A549 (cell line): Measurements from ENCODE around the gene WLS. TPM values are rescaled to one million over a fixed set of nuclear protein-coding genes. Genes with fewer than 3 reads are reported as not detected.

ENCODE experiments used
- ATAC-seq, 2 experiments: fragments of 200-7000 bp in 1 of 2; fragments of >200 bp in 1 of 2; cut with Nextera tagmentation in 1 of 2; cut with Tn5 transposase in 1 of 2; 3 replicates each; pipeline versions ENCODE4 v1.8.0 to v1.9.1; 2018 to 2020; ENCODE audit warnings: mild to moderate bottlenecking in 1 of 2, moderate library complexity in 1 of 2
- CTCF ChIA-PET: fragments of 300-600 bp; sonication (Branson Sonifier 250); formaldehyde crosslinking; extraction: SDS; loops from one replicate; lab custom pipeline; 2021; ENCODE audit warnings: antibody characterized with exemption, inconsistent platforms; lab: Yijun Ruan, JAX
- POLR2A ChIA-PET: fragments of 350-600 bp; formaldehyde crosslinking; extraction: SDS; loops from one replicate; lab custom pipeline; 2021; ENCODE audit warnings: antibody characterized with exemption, inconsistent platforms; lab: Yijun Ruan, JAX
- DNase-seq, 2 experiments: peaks; one replicate each; pipeline versions ENCODE4 v3.0.0 to v3.0.0-alpha.2; 2011 to 2016; ENCODE audit warnings: low read depth in 1 of 2, low spot score in 1 of 2
- FAIRE-seq: peaks from 2 replicates; lab custom pipeline; 2011; peaks lifted over from hg19 to GRCh38; lab: Jason Lieb, UNC
- H3K27ac ChIP-seq, 2 experiments: fragments of >200 bp; sonication (Bioruptor Twin); formaldehyde crosslinking; 3 replicates each; pipeline ENCODE4 v1.5.1; 2016 to 2017
- H3K4me1 ChIP-seq: fragments of >200 bp; sonication (Bioruptor Twin); formaldehyde crosslinking; 3 replicates; pipeline ENCODE4 v1.6.1; 2016
- H3K4me2 ChIP-seq: fragments of >200 bp; sonication (Bioruptor Twin); formaldehyde crosslinking; 3 replicates; pipeline ENCODE4 v1.6.1; 2016
- H3K4me3 ChIP-seq: fragments of >200 bp; sonication (Bioruptor Twin); formaldehyde crosslinking; 3 replicates; pipeline ENCODE4 v1.5.1; 2016
- H3K9me3 ChIP-seq: fragments of >200 bp; sonication (Bioruptor Twin); formaldehyde crosslinking; 3 replicates; pipeline ENCODE4 v1.6.1; 2016
- BCL3 ChIP-seq: fragments of >200 bp; sonication (Bioruptor Twin); formaldehyde crosslinking; IDR thresholded peaks from 3 replicates; pipeline ENCODE4 v1.6.1; 2016
- BHLHE40 ChIP-seq: IDR thresholded peaks from 2 replicates; pipeline ENCODE4 v1.6.1; 2012; ENCODE audit warnings: low read depth, low read length, inconsistent platforms
- CBX8 ChIP-seq: fragments of 200-600 bp; sonication (generic); IDR thresholded peaks from 2 replicates; pipeline ENCODE4 v1.6.1; 2016
- CEBPB ChIP-seq, 2 experiments: fragments of >200 bp in 1 of 2; sonication (Bioruptor Twin) in 1 of 2; formaldehyde crosslinking in 1 of 2; IDR thresholded peaks; 2 replicates each; pipeline ENCODE4 v1.6.1; 2012 to 2016
- CHD4 ChIP-seq: fragments of 200-600 bp; sonication (generic); IDR thresholded peaks from 2 replicates; pipeline ENCODE4 v1.6.1; 2016; ENCODE audit warnings: antibody characterized with exemption, mild to moderate bottlenecking, borderline replicate concordance
- EP300 ChIP-seq, 2 experiments: fragments of >200 bp; sonication (Bioruptor Twin); formaldehyde crosslinking; IDR thresholded peaks; 2 replicates in 1 of 2; 3 replicates in 1 of 2; pipeline ENCODE4 v1.6.1; 2016 to 2017
- HMGXB4 ChIP-seq: fragments of 250-450 bp; sonication (Bioruptor Pico); IDR thresholded peaks from 2 replicates; pipeline ENCODE4 v1.5.0; 2021; ENCODE audit warnings: mild to moderate bottlenecking, moderate library complexity, borderline replicate concordance
- HOXB5 ChIP-seq: fragments of 250-450 bp; sonication (Bioruptor Pico); IDR thresholded peaks from 2 replicates; pipeline ENCODE4 v1.5.0; 2020; ENCODE audit warnings: mild to moderate bottlenecking, moderate library complexity
- MAFK ChIP-seq: fragments of 450-650 bp; IDR thresholded peaks from 2 replicates; pipeline ENCODE4 v1.6.1; 2014; ENCODE audit not compliant: partially characterized antibody
- MYC ChIP-seq: IDR thresholded peaks from 2 replicates; pipeline ENCODE4 v1.6.1; 2012; ENCODE audit warnings: mild to moderate bottlenecking, inconsistent platforms, low read length, improper control_type of control experiment, borderline replicate concordance
- PHF8 ChIP-seq: fragments of 200-600 bp; sonication (generic); IDR thresholded peaks from 2 replicates; pipeline ENCODE4 v1.6.1; 2016; ENCODE audit warnings: low read depth, mild to moderate bottlenecking, antibody characterized with exemption, moderate library complexity, borderline replicate concordance
- RAD21 ChIP-seq, 2 experiments: fragments of >200 bp in 1 of 2; sonication (Bioruptor Twin) in 1 of 2; formaldehyde crosslinking in 1 of 2; IDR thresholded peaks in 1 of 2; conservative IDR thresholded peaks in 1 of 2; 2 replicates in 1 of 2; 3 replicates in 1 of 2; pipeline ENCODE4 v1.6.1; 2012 to 2018; ENCODE audit warnings: inconsistent platforms in 1 of 2
- RFX5 ChIP-seq: fragments of 450-650 bp; IDR thresholded peaks from 2 replicates; pipeline ENCODE4 v1.7.1; 2014; ENCODE audit warnings: antibody characterized with exemption, mild to moderate bottlenecking, moderate library complexity
- SREBF2 ChIP-seq: fragments of 450-650 bp; IDR thresholded peaks from 2 replicates; pipeline ENCODE4 v1.6.1; 2014; ENCODE audit warnings: mild to moderate bottlenecking, moderate library complexity
- TFCP2L1 ChIP-seq: fragments of 250-450 bp; sonication (Bioruptor Pico); IDR thresholded peaks from 2 replicates; pipeline ENCODE4 v1.5.0; 2021; ENCODE audit warnings: mild to moderate bottlenecking
- TP53 ChIP-seq: fragments of 250-450 bp; sonication (Bioruptor Pico); IDR thresholded peaks from 2 replicates; pipeline ENCODE4 v1.5.0; 2021; ENCODE audit warnings: mild to moderate bottlenecking, moderate library complexity
- ZC3H11A ChIP-seq: fragments of 450-650 bp; IDR thresholded peaks from 2 replicates; pipeline ENCODE4 v1.6.1; 2014; ENCODE audit warnings: antibody characterized with exemption, mild to moderate bottlenecking
- WGBS: methylation state at CpG from one replicate; pipeline ENCODE4 v1.1.6; 2017; ENCODE audit errors: missing lambda C conversion rate; 5-methylcytosine and 5-hydroxymethylcytosine counted together
- polyA plus RNA-seq, 4 experiments: library from polyadenylated mRNA; depleted of rRNA in 3 of 4; stranded (reverse); fragments of >200 nt; fragmentation: RNase III in 1 of 4; extraction: RNeasy Plus Mini Kit Qiagen cat#74134 plus additional on column Dnase treatment in 1 of 4; gene quantifications; 2 replicates in 3 of 4; 3 replicates in 1 of 4; pipeline ENCODE4 v1.2.3, GENCODE V29; 2011 to 2017

Gene WLS
- polyA plus RNA-seq, 2 of the 4 experiments (the other 2 are of a cell fraction), result 6.6 to 12.1 TPM

DNA sequence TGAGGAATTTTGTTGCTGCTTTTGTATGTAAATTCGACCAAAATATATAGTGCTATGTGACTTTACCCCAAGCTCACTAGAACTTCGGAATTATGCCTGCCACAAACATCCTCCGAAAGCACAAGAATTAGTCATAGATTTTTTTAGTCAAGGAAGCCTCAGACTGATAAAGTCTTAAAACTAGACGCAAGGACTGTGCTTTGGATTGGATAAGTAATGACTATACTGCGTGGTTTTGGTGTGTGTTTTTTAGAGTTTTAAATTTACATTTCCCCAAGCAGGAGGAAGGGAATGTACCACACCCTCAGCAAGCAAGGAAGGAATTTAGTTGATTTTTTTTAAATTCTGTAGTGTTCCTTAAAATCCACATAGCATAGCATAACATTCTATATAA, 10.3 kb downstream of the WLS start:
- Histone ChIP-seq H3K4me2 (no peak overlapping the region), H3K4me1 (no peaks in the 10 kb centered on the region), H3K9me3 (no peaks in the 10 kb centered on the region), H3K27ac (no peak overlapping the region), H3K4me3 (no peak overlapping the region)
- TF ChIP-seq CBX8, result no peak
- TF ChIP-seq PHF8, result no peak
- TF ChIP-seq HOXB5 (CRISPR knock-in tag), result no peak
- no peak for TF ChIP-seq RAD21 (conservative IDR thresholded peaks at IDR 0.05 in 1 of 2, IDR thresholded peaks at IDR 0.05 in 1 of 2)
- no peak for TF ChIP-seq ZC3H11A
- DNase-seq (no peak), FAIRE-seq (no peak), ATAC-seq (no peak)
- ChIA-PET POLR2A (interaction anchor here (1.8 kb wide), 1 partner anchor 11 kb away, joined by 7 read pairs; the partner anchor contains the start of gene WLS), CTCF (interaction anchor here (0.5 to 1.3 kb wide), 2 partner anchors 10 to 49 kb away, joined by 3 to 4 read pairs; partner anchors contain the start of gene WLS)
- WGBS, result 52% methylated on average over 5 of the region's 5 CpGs

DNA sequence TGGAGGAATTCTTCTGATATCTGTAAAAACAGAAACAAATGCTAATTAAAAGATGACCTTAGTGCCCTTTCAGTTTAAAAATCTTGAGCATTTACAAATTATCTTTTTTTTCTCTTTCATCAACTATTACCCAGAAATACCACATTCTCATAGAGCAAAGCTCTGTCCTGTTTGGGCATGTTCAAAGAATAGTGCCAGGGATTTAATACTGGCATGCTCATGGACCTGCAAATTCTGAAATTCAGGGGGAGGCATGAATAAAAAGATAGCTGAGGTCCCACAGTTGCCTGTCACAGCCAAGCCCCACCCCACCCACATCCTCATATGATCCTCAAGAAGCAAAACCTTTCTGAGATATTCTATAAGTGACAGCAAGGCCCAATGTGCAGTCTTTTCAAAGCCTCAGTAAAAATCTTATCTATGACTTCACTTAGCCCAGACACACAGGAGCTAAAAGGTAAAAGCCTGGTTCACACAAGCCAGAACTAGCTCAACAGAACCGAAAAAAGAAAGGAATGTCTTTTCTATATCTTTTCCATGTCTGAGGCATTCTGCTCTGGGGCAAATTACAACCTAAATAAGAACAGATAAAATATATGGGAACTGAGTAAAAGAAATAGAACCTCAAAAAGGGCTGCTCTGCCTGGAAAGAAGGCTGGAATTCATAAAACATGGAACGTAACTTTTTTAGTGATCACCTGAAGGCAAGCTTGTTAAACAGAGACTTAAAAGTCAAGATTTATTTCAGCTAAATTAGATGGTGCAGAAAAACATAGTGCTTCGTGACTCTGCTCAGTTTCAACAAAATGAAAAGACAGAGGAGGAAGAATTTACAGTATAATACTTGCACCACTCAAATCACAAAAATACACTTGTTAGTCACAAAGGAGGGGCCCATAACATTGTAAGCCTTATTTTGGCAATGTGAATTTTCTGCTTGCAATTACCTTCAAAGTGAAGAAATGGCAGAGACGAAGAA, 11.0 kb downstream of the WLS start:
- Histone ChIP-seq H3K27ac (no peak overlapping the region), H3K4me1 (no peaks in the 10 kb centered on the region), H3K4me3 (no peak overlapping the region), H3K4me2 (no peak overlapping the region), H3K9me3 (no peaks in the 10 kb centered on the region)
- 44% methylated on average over 4 of the region's 4 CpGs for WGBS
- POLR2A ChIA-PET, result interaction anchor here (1.8 kb wide), 1 partner anchor 11 kb away, joined by 7 read pairs; the partner anchor contains the start of gene WLS
- TF ChIP-seq HMGXB4 (CRISPR knock-in tag) (no peak), CHD4 (no peak), CEBPB (IDR thresholded peaks at IDR 0.05) (no peak), BHLHE40 (no peak), TFCP2L1 (CRISPR knock-in tag) (no peak), MAFK (no peak), MYC (no peak), RAD21 (conservative IDR thresholded peaks at IDR 0.05 in 1 of 2, IDR thresholded peaks at IDR 0.05 in 1 of 2) (no peak), RFX5 (no peak)
- CTCF ChIA-PET, result no interaction called here
- no peak for ATAC-seq
- no peak for FAIRE-seq
- DNase-seq, result no peak

DNA sequence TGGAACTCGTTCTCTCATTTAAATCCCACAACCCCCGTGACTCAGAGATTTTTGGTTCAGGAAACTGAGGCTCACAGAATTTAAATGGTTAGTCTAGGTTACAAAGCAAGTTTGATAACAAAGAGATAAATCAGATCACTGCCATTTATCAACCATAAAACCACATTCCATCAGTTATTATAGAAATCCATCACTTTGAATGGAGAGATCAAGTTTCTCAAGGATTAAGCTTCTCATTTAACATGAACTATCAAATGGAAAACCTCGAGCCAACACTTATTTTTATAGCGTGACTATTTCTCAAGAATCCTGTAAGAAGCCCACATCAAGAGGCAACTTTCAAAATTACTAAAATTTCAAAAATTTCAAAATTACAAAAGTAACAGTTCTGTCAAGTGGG, 11.9 kb downstream of the WLS start:
- no peak for FAIRE-seq
- Histone ChIP-seq H3K4me2 (no peak overlapping the region), H3K27ac (no peak overlapping the region), H3K4me3 (no peak overlapping the region), H3K4me1 (no peaks in the 10 kb centered on the region)
- 63% methylated on average over 4 of the region's 4 CpGs for WGBS
- no peak for ATAC-seq
- CTCF ChIA-PET, result no interaction called here
- no peak for DNase-seq
- TF ChIP-seq BCL3 (no peak), EP300 (IDR thresholded peaks at IDR 0.05) (no peak), SREBF2 (no peak), TP53 (no peak), BHLHE40 (no peak)
- TF ChIP-seq, all 56 proteins: peak for 0
- H3K9me3 ChIP-seq, result no peaks in the 10 kb centered on the region
- POLR2A ChIA-PET, result no interaction called here
